ENCODE results near the gene SIK2. TPM values are rescaled to one million over a fixed set of nuclear protein-coding genes. Genes with fewer than 3 reads are reported as not detected.

The SIK2 gene
- polyA plus RNA-seq, 1 experiment: 23.4 TPM

DNA sequence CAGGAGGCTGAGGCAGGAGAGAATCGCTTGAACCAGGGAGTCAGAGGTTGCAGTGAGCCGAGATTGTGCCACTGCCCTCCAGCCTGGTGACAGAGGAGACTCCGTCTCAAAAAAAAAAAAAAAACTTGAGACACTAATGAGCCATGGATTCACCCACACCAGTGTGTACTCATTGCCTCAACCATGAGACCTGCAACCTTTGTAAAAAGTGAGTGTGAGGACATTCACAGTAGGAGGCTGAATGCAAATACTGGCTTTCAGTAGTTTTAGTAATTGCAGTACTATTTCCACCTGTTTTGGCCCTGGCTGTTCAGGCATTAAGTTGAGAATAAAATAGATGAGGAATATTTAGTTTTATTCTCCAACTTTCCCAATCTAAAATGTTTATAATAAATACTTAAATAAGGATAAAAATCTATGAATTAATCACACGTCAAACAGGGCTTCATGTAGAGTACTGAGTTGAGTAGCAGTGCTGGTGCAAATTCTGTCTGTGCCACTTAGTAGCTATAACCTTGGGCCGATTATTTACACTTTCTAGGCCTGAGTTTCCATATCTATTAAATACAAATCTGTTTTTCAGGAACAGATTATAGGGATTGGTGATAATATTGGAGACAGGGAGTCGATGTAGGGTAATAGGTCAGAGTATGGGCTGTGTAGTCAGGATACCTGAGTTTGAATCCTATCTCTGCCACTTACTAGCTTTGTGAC is 91.1 kb downstream of the SIK2 start:
- H3K4me3 ChIP-seq (ENCODE audit: low read depth, low read length): no peak overlapping the region
- no peaks in the 10 kb centered on the region for H3K9me3 ChIP-seq (ENCODE audit: control insufficient read depth, insufficient read depth, low read length)
- ChIA-PET POLR2A (no interaction called here), CTCF (interaction anchor here (4.4 kb wide), 1 partner anchor 89 kb away, joined by 19 read pairs; no protein-coding TSS in a partner anchor)
- no peak for DNase-seq (ENCODE audit: low read depth, low spot score)
- TF ChIP-seq CTCF (IDR thresholded peaks at IDR 0.05; ENCODE audit: low read depth, low read length): no peak
- H3K27ac ChIP-seq (ENCODE audit: low read depth, low read length): no peak overlapping the region
- no peaks in the 10 kb centered on the region for H3K27me3 ChIP-seq (ENCODE audit: control insufficient read depth, insufficient read depth, low read length)

- peak; percentile 92 for DNase-seq (ENCODE audit: low read depth, low spot score)
- H3K27ac ChIP-seq (ENCODE audit: low read depth, low read length): no peak overlapping the region
- H3K4me3 ChIP-seq (ENCODE audit: low read depth, low read length): no peak overlapping the region
- no peaks in the 10 kb centered on the region for H3K27me3 ChIP-seq (ENCODE audit: control insufficient read depth, insufficient read depth, low read length)
- ChIA-PET CTCF (interaction anchor here (0.6 to 4.4 kb wide), 4 partner anchors 11 to 585 kb away, joined by 3 to 19 read pairs (median 4); no protein-coding TSS in a partner anchor), POLR2A (interaction anchor here (0.6 to 1.5 kb wide), 11 partner anchors 12 to 242 kb away, joined by 3 to 8 read pairs (median 4); partner anchors contain the start of genes DIXDC1 and PPP2R1B)
- no peak for TF ChIP-seq CTCF (IDR thresholded peaks at IDR 0.05; ENCODE audit: low read depth, low read length)
- H3K9me3 ChIP-seq (ENCODE audit: control insufficient read depth, insufficient read depth, low read length): no peaks in the 10 kb centered on the region
These were observed 92.6 kb downstream of the SIK2 start for GRCh38 chr11:111694851-111695250.

DNA sequence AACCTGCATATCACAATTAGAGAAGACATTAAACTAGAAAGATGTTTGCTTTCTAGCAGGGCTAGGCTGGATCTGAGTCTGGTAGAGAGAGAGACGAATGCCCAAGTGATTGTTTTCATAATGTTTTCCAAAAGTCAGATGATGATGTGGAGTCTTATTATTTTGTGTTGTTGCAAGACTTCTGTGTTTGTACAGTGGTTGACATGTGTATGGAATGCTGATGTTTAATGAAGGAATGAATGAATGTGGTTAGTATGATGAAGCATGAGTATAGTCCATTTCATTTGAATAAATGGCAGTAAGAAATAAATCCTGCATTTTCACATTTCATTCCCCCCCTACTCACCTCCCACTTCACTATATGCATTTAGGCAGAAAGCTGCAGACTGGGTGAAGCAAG is 94.3 kb downstream of the SIK2 start:
- H3K9me3 ChIP-seq (ENCODE audit: control insufficient read depth, insufficient read depth, low read length): no peaks in the 10 kb centered on the region
- no peaks in the 10 kb centered on the region for H3K27me3 ChIP-seq (ENCODE audit: control insufficient read depth, insufficient read depth, low read length)
- DNase-seq (ENCODE audit: low read depth, low spot score): no peak
- no peak overlapping the region for H3K4me3 ChIP-seq (ENCODE audit: low read depth, low read length)
- no peak overlapping the region for H3K27ac ChIP-seq (ENCODE audit: low read depth, low read length)
- ChIA-PET POLR2A (no interaction called here), CTCF (interaction anchor here (0.7 to 1.1 kb wide), 2 partner anchors 16 to 92 kb away, joined by 3 read pairs; no protein-coding TSS in a partner anchor)
- no peak for TF ChIP-seq CTCF (IDR thresholded peaks at IDR 0.05; ENCODE audit: low read depth, low read length)

- Histone ChIP-seq H3K27me3 (ENCODE audit: control insufficient read depth, insufficient read depth, low read length) (no peaks in the 10 kb centered on the region), H3K27ac (ENCODE audit: low read depth, low read length) (no peak overlapping the region), H3K4me3 (ENCODE audit: low read depth, low read length) (no peak overlapping the region), H3K9me3 (ENCODE audit: control insufficient read depth, insufficient read depth, low read length) (no peaks in the 10 kb centered on the region)
- POLR2A ChIA-PET: interaction anchor here (0.7 kb wide), 1 partner anchor 845 kb away, joined by 4 read pairs; no protein-coding TSS in a partner anchor
- TF ChIP-seq CTCF (IDR thresholded peaks at IDR 0.05; ENCODE audit: low read depth, low read length): no peak
- no peak for DNase-seq (ENCODE audit: low read depth, low spot score)
- CTCF ChIA-PET: interaction anchor here (0.7 to 2.3 kb wide), 3 partner anchors 13 to 94 kb away, joined by 3 to 8 read pairs (median 6); no protein-coding TSS in a partner anchor
These were observed 95.7 kb downstream of the SIK2 start for GRCh38 chr11:111697933-111698371.
